ENCODE measurements around the gene ENOSF1. TPM values are rescaled to one million over a fixed set of nuclear protein-coding genes. Genes with fewer than 3 reads are reported as not detected.

ENOSF1 gene
- total and polyA plus RNA-seq, 2 of the 4 experiments (the other 2 are of a cell fraction): 12.2 to 12.6 TPM

GRCh38 chr18:671405-671804 lies 41.0 kb downstream of the ENOSF1 start:
- Histone ChIP-seq H3K14ac (replicated peaks; ENCODE audit: low read depth, low read length) (no peak overlapping the region), H4K8ac (ENCODE audit: low read depth in 2 of 2, low read length in 2 of 2) (no peak overlapping the region), H2BK120ac (ENCODE audit: low read depth, low read length) (no peak overlapping the region), H3K4me3 (ENCODE audit: insufficient read depth, low read depth, low read length) (no peak overlapping the region), H3K23ac (ENCODE audit: low read depth, low read length) (no peak overlapping the region), H3K36me3 (ENCODE audit: control insufficient read depth, insufficient read depth, low read length) (peaks cover 38% of the 10 kb centered on the region), H3K4ac (ENCODE audit: low read depth, low read length) (no peak overlapping the region), H3K27ac (ENCODE audit: insufficient read depth, low read length) (no peak overlapping the region), H3K56ac (ENCODE audit: extremely low read depth, insufficient read depth, low read length) (no peak overlapping the region), H3K9me1 (ENCODE audit: insufficient read depth, low read length) (no peaks in the 10 kb centered on the region), H2BK15ac (ENCODE audit: low read depth, low read length) (no peak overlapping the region), H2AK5ac (ENCODE audit: low read depth, low read length) (no peak overlapping the region), H2AK9ac (replicated peaks; ENCODE audit: low read depth, low read length, poor library complexity) (no peak overlapping the region), H2BK20ac (ENCODE audit: low read depth, low read length) (no peak overlapping the region), H3K4me1 (ENCODE audit: control insufficient read depth, insufficient read depth, low read length) (no peaks in the 10 kb centered on the region), H3K9ac (ENCODE audit: low read depth, low read length) (no peak overlapping the region), H3K4me2 (ENCODE audit: low read depth, low read length) (no peak overlapping the region), H4K20me1 (ENCODE audit: insufficient read depth, low read length) (peaks cover 1% of the 10 kb centered on the region), H3K27me3 (ENCODE audit: control insufficient read depth, insufficient read depth, low read length) (no peaks in the 10 kb centered on the region), H4K91ac (ENCODE audit: insufficient read depth, low read depth, low read length) (no peak overlapping the region), H3K79me1 (ENCODE audit: low read depth in 1 of 2, low read length in 2 of 2) (peaks cover 3 to 22% of the 10 kb centered on the region in 2 experiments), H3K18ac (ENCODE audit: low read depth, low read length) (no peak overlapping the region), H2BK5ac (ENCODE audit: low read depth, low read length, poor library complexity, severe bottlenecking) (no peak overlapping the region), H4K5ac (ENCODE audit: low read depth, low read length) (no peak overlapping the region), H2AFZ (replicated peaks; ENCODE audit: low read length, poor library complexity) (no peak overlapping the region), H3K9me3 (ENCODE audit: control insufficient read depth, insufficient read depth, low read length) (no peaks in the 10 kb centered on the region)
- no CpG with 5 or more reads among the region's 1 CpG for WGBS, 2 experiments (ENCODE audit: extremely low coverage in 2 of 2, insufficient read length in 1 of 2)
- intact Hi-C loops (cut with micrococcal nuclease) (no loop called here), dilution Hi-C loops (cut with HindIII; ENCODE audit: low sequenced_read_pairs, unreplicated experiment) (no loop called here), in situ Hi-C loops (cut with MboI; ENCODE audit: low sequenced_read_pairs) (no loop called here)
- no peak for TF ChIP-seq FOS (IDR thresholded peaks at IDR 0.05; ENCODE audit: low read depth, low read length)
- no peak for TF ChIP-seq CHD1 (IDR thresholded peaks at IDR 0.05; ENCODE audit: low read depth, low read length)
- TF ChIP-seq NFE2L2 (IDR thresholded peaks at IDR 0.05; ENCODE audit: low read depth, low read length): no peak
- no peak for TF ChIP-seq MAZ (IDR thresholded peaks at IDR 0.05; ENCODE audit: borderline replicate concordance, low read depth, low read length)
- TF ChIP-seq RAD21 (IDR thresholded peaks at IDR 0.05; ENCODE audit: low read length): no peak
- TF ChIP-seq BHLHE40 (IDR thresholded peaks at IDR 0.05; ENCODE audit: low read depth, low read length): no peak
- no peak for TF ChIP-seq SMC3 (IDR thresholded peaks at IDR 0.05; ENCODE audit: low read depth, low read length)
- TF ChIP-seq RFX5 (IDR thresholded peaks at IDR 0.05; ENCODE audit: low read depth, low read length): no peak
- no peak for TF ChIP-seq CTCF (conservative IDR thresholded peaks at IDR 0.05; ENCODE audit: low read depth, low read length)
- TF ChIP-seq MXI1 (IDR thresholded peaks at IDR 0.05; ENCODE audit: borderline replicate concordance, low read depth, low read length): no peak
- TF ChIP-seq MAFK (IDR thresholded peaks at IDR 0.05; ENCODE audit: low read depth, low read length): no peak
- no peak for TF ChIP-seq ELK1 (IDR thresholded peaks at IDR 0.05; ENCODE audit: borderline replicate concordance, low read depth, low read length)
- TF ChIP-seq CEBPB (IDR thresholded peaks at IDR 0.05; ENCODE audit: low read depth, low read length): no peak
- TF ChIP-seq RCOR1 (IDR thresholded peaks at IDR 0.05; ENCODE audit: insufficient replicate concordance, low read length): no peak
- TF ChIP-seq POLR2A (IDR thresholded peaks at IDR 0.05; ENCODE audit: low read depth, low read length): no peak
- BruUV-seq (replicated peaks): no TSS peak
- ChIA-PET CTCF (interaction anchor here (0.9 kb wide), 1 partner anchor 42 kb away, joined by 3 read pairs; no protein-coding TSS in a partner anchor), POLR2A (ENCODE audit: unreplicated experiment) (no interaction called here)
- DNase-seq (no peak), ATAC-seq (ENCODE audit: low read depth) (no peak)
